OCI-LY7 (cell line): ENCODE results near the gene SETDB2. TPM values are rescaled to one million over a fixed set of nuclear protein-coding genes. Genes with fewer than 3 reads are reported as not detected.

Source experiments
- BruUV-seq: library from RNA; stranded (reverse); fragments of 400-500 nt; replicated peaks from 2 replicates; lab custom pipeline; 2021; lab: Mats Ljungman, UMichigan
- CTCF ChIA-PET: fragments of 300-600 bp; sonication (Branson Sonifier 250); formaldehyde crosslinking; loops from one replicate; lab custom pipeline; 2022; ENCODE audit warnings: antibody characterized with exemption; ENCODE audit not compliant: unreplicated experiment; lab: Charles Lee
- POLR2A ChIA-PET: fragments of 300-600 bp; sonication (Branson Sonifier 250); formaldehyde crosslinking; loops from one replicate; lab custom pipeline; 2022; ENCODE audit warnings: antibody characterized with exemption; lab: Charles Lee
- DNase-seq: peaks from one replicate; pipeline ENCODE4 v3.0.0-alpha.2; 2015; ENCODE audit warnings: low spot score
- H2AFZ ChIP-seq: fragments of 200-600 bp; sonication (generic), shearing (Covaris generic); 2 replicates; pipeline ENCODE4 v1.6.1; 2014; ENCODE audit warnings: mild to moderate bottlenecking, antibody characterized with exemption, low read length, moderate library complexity
- H3K27ac ChIP-seq: fragments of 200-600 bp; sonication (generic); 2 replicates; pipeline ENCODE4 v1.5.1; 2014; ENCODE audit warnings: mixed run types, low read depth, mild to moderate bottlenecking, moderate library complexity, low read length, inconsistent platforms; ENCODE audit not compliant: poor library complexity, severe bottlenecking
- H3K36me3 ChIP-seq: fragments of 200-600 bp; sonication (generic); 2 replicates; pipeline ENCODE4 v1.6.1; 2014; ENCODE audit warnings: mild to moderate bottlenecking, antibody characterized with exemption, low read length, moderate library complexity, mixed read lengths; ENCODE audit not compliant: insufficient read depth
- H3K4me1 ChIP-seq: fragments of 200-600 bp; sonication (generic); 2 replicates; pipeline ENCODE4 v1.5.1; 2014; ENCODE audit warnings: mild to moderate bottlenecking, low read length; ENCODE audit not compliant: insufficient read depth, poor library complexity, severe bottlenecking
- H3K4me2 ChIP-seq: fragments of 200-600 bp; sonication (generic); 2 replicates; pipeline ENCODE4 v1.6.1; 2014; ENCODE audit warnings: mild to moderate bottlenecking, low read length
- H3K4me3 ChIP-seq: fragments of 200-600 bp; sonication (generic); 2 replicates; pipeline ENCODE4 v1.5.1; 2014; ENCODE audit warnings: mild to moderate bottlenecking, low read depth, low read length; ENCODE audit not compliant: poor library complexity, severe bottlenecking
- H3K79me2 ChIP-seq: fragments of 200-600 bp; sonication (generic); 2 replicates; pipeline ENCODE4 v1.6.1; 2016; ENCODE audit warnings: low read depth, mild to moderate bottlenecking, low read length, moderate library complexity, mixed read lengths; ENCODE audit not compliant: insufficient read depth
- H3K9me2 ChIP-seq: fragments of 200-600 bp; sonication (generic); 2 replicates; pipeline ENCODE4 v1.6.1; 2016; ENCODE audit warnings: mild to moderate bottlenecking, low read length, mixed read lengths; ENCODE audit not compliant: insufficient read depth
- H3K9me3 ChIP-seq: fragments of 200-600 bp; sonication (generic); 2 replicates; pipeline ENCODE4 v1.6.1; 2014; ENCODE audit warnings: mild to moderate bottlenecking, mixed run types, low read length, mixed read lengths
- H4K20me1 ChIP-seq: fragments of 200-600 bp; sonication (generic); 2 replicates; pipeline ENCODE4 v1.6.1; 2014; ENCODE audit warnings: mild to moderate bottlenecking, antibody characterized with exemption, low read length, moderate library complexity, mixed read lengths; ENCODE audit not compliant: insufficient read depth
- CTCF ChIP-seq: fragments of 200-600 bp; sonication (generic); conservative IDR thresholded peaks from 2 replicates; pipeline ENCODE4 v1.5.1; 2014; ENCODE audit warnings: mild to moderate bottlenecking, antibody characterized with exemption, low read length, moderate library complexity, mixed read lengths
- EZH2phosphoT487 ChIP-seq: fragments of 200-600 bp; sonication (generic); IDR thresholded peaks from 2 replicates; pipeline ENCODE4 v1.6.1; 2018; ENCODE audit warnings: low read depth, borderline replicate concordance, mild to moderate bottlenecking, mixed run types, antibody characterized with exemption, low read length, moderate library complexity, mixed read lengths
- intact Hi-C: fragments of 100-400 bp; cut with micrococcal nuclease; formaldehyde crosslinking; loops from one replicate; pipeline ENCODE4 v1.10.0; 2022; ENCODE audit not compliant: unreplicated experiment
- total RNA-seq, 2 experiments: library from RNA; depleted of rRNA in 1 of 2; stranded (reverse); fragments of >200 nt in 1 of 2; shearing (Covaris generic) in 1 of 2; gene quantifications; 2 replicates each; pipeline ENCODE4 v1.2.3, GENCODE V29; 2014 to 2022

SETDB2 gene
- total RNA-seq, 2 experiments from 2014 or later = 22.0 to 41.3 TPM

- Histone ChIP-seq H3K4me3 (no peak overlapping the region), H2AFZ (no peak overlapping the region), H3K36me3 (no peaks in the 10 kb centered on the region; the same call in 1 of the 2 replicates), H3K4me2 (no peak overlapping the region), H3K79me2 (peaks cover 15% of the 10 kb centered on the region), H3K4me1 (peaks cover 11% of the 10 kb centered on the region), H3K9me2 (no peaks in the 10 kb centered on the region), H3K9me3 (peaks cover 20% of the 10 kb centered on the region), H3K27ac (no peak overlapping the region), H4K20me1 (no peaks in the 10 kb centered on the region)
- no TSS peak for BruUV-seq
- ChIA-PET POLR2A (interaction anchor here (0.6 to 1.7 kb wide), 5 partner anchors 11 to 197 kb away, joined by 3 to 6 read pairs (median 4); no protein-coding TSS in a partner anchor), CTCF (no interaction called here)
- DNase-seq = peak; percentile 41
- intact Hi-C loops = no loop called here
- TF ChIP-seq EZH2phosphoT487 (no peak), CTCF (no peak)
Observed at GRCh38 chr13:49404703-49405020, 39.4 kb upstream of the SETDB2 start.

GRCh38 chr13:49407068-49407467 is 37.0 kb upstream of the SETDB2 start:
- intact Hi-C loops = no loop called here
- ChIA-PET CTCF (no interaction called here), POLR2A (no interaction called here)
- no peak overlapping the region for H2AFZ ChIP-seq
- H4K20me1 ChIP-seq = no peaks in the 10 kb centered on the region
- no TSS peak for BruUV-seq
- H3K36me3 ChIP-seq = no peaks in the 10 kb centered on the region; the same call in 1 of the 2 replicates
- H3K79me2 ChIP-seq = no peaks in the 10 kb centered on the region
- TF ChIP-seq EZH2phosphoT487 = no peak
- TF ChIP-seq CTCF = no peak
- peaks cover 8% of the 10 kb centered on the region for H3K4me1 ChIP-seq
- no peak for DNase-seq
- H3K4me3 ChIP-seq = no peak overlapping the region
- H3K27ac ChIP-seq = no peak overlapping the region
- peaks cover 20% of the 10 kb centered on the region for H3K9me3 ChIP-seq
- H3K4me2 ChIP-seq = no peak overlapping the region
- H3K9me2 ChIP-seq = no peaks in the 10 kb centered on the region

GRCh38 chr13:49407936-49408335 is 36.1 kb upstream of the SETDB2 start:
- Histone ChIP-seq H3K36me3 (no peaks in the 10 kb centered on the region; the same call in 1 of the 2 replicates), H3K4me1 (peaks cover 3% of the 10 kb centered on the region), H3K9me2 (no peaks in the 10 kb centered on the region), H4K20me1 (no peaks in the 10 kb centered on the region), H3K9me3 (peaks cover 20% of the 10 kb centered on the region), H2AFZ (no peak overlapping the region), H3K27ac (no peak overlapping the region), H3K4me2 (no peak overlapping the region), H3K4me3 (no peak overlapping the region), H3K79me2 (no peaks in the 10 kb centered on the region)
- BruUV-seq = no TSS peak
- CTCF ChIA-PET = no interaction called here
- intact Hi-C loops = no loop called here
- POLR2A ChIA-PET = interaction anchor here (0.8 kb wide), 1 partner anchor 12 kb away, joined by 3 read pairs; no protein-coding TSS in a partner anchor
- TF ChIP-seq EZH2phosphoT487 (no peak), CTCF (no peak)
- no peak for DNase-seq
